GM21528 (cell line): ENCODE results near the gene MRPL40.

Experiments
- ATAC-seq: cut with Tn5 transposase; IDR thresholded peaks from one replicate; pipeline ENCODE4 v1.9.1; 2021; ENCODE audit warnings: mild to moderate bottlenecking, moderate library complexity; ENCODE audit not compliant: unreplicated experiment, low FRiP score

MRPL40 gene

DNA sequence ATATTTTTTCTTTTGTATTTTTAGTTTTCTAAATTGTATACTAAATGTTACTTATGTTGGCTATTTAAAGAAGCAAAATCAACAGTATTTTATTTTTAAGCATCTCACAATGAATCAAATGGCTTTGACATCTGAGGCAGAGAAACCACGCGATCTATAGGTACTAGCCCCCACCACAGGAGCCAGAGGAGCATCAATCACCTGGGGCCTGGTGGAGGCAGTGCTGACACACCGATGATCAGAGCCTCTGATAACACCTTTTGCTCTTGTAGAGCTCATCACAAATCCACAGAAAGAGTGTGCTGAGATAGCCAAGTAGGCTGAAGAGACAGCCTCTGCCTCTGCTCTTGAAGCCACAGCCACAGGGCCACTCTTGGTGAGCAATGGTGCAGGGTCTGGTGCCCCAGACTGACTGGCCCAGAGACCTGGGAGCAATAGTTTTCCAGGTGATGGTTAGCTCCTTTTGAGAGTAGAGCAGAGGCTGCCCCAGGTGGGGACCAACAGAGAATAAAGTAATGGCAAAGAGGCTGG, 26.0 kb upstream of the MRPL40 start:
- ATAC-seq = no peak

DNA sequence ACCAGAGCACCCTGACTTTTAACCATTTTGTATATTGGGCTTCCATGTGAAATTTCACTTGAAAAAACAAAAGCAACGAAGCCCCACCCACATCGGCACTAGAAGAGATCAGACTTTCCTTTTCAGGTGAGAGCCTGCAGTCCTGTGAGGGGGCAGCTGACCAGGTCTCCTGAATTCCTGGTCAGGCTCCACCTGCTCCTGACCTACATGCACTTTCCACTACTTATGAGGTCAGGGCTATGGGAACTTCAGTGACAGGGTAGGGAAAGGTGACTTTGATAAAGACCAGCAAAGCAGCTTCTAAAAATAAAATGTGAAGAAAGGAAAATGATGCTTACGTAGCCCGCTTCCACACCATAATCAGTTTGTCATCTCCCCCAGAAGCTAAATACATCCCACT, 25.5 kb upstream of the MRPL40 start:
- ATAC-seq = no peak

DNA sequence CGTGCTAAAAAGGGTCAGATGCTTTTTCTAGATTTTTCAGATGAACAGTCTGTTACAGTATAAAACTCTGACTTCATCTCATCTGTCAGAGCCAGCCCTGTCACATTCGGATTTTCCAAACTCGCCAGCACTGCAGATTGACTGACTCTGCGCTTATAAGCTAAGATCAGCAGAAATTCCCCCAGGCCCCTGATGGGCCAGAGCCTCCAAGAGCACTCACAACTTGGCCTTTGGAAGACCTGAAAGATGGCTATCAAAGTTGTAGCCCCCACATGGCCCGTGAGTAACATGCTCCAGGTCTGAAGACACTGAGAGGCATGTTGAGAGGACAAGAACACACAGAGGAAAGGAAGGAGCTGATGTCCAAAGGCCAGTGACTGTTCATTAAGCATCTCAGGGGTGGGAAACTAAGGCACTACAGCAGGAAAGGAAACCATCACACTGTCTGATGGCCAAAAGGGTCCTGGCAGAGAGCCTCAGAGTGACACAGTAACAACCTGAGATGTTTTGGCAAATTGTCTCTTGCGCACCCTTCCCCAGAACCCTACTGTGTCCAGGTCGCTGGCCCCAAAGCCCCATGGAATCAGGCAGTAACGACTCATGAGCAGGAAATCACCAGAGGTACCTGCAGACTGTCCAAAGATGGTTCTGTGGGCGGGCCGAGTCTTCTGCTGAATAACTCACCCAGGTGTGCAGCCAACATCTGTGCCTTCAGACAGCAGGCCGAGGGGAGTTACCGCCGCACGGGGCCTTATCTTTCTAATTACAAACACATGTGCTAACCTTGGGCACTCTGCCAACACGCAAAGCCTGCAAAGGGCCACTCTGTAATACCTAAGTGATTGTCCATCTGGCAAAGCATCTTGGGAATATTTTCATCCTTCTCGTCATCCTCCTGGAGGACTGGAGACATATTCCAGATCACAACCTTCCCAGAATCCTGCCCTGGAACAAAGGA, 24.4 kb upstream of the MRPL40 start:
- no peak for ATAC-seq

DNA sequence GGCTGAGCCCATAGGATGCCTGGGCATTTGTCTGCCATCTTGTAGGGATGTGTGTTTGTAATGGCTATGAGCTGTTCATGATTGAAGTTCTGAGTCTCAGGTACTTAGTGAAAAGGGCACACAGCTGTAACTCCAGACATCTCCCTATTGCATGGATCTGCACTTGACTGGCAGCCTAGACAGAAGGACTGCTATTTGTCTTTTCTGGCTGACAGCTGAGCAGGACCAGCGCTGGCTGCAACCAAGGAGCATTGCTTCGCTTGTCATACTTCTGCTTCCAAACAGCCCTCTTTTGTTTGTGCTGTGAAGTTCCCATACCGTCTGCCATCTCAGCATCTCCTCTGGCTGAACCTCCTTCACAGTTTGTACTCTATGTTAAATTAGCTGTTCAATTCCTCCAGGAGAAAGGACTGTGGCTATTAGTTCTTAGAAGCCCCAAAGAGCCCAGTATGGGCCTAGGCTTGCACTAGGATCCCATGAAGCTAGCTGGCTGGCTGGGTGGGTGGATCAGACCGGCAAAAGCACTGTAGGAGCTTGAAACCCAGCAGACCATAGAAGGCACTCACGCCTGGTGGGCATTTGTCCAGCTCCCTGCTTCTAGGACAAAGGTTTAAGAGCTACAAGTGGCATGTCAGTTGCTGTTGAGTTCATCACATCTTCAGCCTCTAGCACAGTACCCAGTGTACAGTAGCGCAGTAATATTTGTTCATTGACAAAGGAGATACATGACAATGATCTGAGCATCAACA, 21.2 kb upstream of the MRPL40 start:
- ATAC-seq = no peak

DNA sequence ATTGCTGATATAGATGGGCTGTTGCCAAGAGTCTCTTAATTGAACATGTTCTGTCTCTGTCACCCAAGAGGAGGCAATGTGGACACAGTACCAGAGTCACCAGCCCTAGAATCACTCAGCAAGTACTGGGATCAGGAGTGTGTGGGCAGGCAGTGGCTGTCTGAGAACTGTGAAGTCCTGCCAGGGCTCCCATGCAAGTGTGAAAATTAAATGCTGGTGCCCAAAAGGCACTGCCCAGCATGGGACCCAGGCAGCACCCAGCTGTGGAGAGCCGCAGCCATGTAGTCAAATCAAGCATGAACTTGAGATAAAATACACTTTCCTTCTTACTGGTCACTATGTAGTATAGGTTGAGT, 20.7 kb upstream of the MRPL40 start:
- ATAC-seq = no peak

DNA sequence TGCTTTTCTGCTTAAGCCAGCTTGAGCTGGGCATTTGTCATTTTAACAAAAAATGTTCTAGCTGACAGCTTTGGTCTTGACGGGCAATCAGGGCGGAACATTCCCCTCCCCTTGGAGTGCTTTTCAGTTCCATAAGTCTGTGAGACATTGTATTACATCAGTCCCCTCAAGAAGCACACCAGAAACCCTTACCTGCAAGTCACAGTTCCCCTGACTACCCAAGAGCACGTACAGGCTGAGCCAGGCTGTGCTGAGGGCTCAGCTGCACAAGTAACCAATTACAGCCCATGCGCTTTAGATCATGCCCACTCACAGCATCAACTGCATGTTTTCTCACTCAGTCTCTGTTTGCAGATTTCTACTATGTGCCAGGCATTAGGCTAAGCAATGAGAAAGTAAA, 19.9 kb upstream of the MRPL40 start:
- ATAC-seq = no peak

DNA sequence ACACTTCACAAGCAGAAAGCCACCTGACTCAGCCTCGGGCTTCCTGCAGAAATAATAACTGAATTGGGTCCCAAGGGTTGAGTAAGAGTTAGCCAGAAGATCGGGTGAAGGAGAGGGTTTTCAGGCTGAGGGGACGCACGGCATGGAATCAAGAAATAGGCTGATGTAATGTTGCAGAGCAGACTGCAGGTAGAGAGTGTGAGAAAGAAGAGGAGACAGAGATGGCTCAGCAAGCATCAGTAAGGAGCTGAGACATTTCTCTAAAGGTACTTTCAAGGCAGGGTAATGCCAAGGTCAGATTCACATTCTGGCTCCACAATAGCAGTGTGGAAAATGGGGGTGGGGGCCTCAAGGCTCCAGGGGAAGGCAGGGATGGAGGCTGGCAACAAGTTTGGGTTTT, 19.4 kb upstream of the MRPL40 start:
- no peak for ATAC-seq

DNA sequence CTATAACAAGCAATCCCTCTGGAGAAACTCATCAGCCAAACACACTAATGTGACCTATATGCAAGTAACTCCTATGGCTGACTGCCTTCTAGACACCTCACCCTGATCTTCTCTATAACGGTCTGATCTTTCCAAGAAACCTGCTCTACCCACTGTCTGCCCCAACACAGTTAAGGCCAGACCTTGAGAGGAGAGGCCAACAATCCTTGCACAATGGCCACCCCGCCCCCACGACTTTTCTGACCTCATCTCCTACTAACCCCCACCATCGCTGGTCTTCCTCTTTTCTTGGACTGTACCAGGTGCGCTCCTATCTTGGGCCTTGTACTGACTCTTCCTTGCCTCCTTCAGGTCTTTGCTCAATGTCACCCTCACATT, 13.3 kb upstream of the MRPL40 start:
- ATAC-seq = no peak

DNA sequence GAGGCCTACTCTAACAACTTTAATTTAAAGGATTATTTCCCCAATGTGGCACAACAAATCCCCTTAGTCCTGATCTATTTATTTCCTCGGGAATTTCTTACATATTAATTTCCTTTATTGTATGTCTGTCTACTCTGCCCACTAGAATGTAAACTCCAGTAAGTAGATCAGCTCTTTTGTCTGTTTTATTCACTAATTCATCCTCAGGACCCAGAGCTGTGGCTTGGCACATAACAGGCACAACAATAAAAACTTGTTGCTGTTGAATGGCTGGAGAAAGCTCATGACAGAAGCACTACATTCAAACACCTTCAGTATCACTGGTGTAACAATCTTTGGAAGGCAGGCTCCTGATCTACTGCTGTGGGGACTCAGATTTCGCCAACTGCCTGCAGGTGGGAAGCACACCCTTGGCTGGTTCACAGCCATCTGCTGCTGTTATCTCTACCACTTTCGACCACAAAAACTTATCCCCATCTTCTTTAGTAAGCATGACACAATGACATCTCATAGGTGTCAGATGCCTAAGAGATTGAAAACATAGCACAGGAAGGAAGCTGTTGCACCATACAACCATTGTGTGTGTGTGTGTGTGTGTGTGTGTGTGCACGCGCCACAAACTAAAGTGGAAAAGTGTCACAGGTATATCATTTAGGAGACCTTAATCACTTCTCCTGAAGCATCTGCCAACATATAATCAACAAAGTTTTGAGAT, 12.7 kb upstream of the MRPL40 start:
- ATAC-seq = no peak

DNA sequence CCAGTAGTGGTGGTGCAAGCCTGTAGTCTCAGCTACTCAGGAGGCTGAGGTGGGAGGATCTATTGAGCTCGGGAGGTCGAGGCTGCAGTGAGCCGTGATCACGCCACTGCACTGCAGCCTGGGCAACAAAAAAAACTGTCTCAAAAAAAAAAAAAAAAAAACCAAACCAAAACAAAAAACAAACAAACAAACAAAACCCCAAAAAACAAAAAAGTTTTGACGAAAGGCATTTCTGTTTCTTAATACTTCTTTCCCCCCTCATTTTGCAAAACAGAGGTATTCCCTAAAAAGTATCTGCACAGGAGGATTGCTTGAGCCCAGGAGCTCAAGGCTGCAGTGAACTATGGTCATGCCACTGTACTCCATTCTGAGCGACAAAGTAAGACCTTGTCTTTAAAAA, 12.0 kb upstream of the MRPL40 start:
- no peak for ATAC-seq

DNA sequence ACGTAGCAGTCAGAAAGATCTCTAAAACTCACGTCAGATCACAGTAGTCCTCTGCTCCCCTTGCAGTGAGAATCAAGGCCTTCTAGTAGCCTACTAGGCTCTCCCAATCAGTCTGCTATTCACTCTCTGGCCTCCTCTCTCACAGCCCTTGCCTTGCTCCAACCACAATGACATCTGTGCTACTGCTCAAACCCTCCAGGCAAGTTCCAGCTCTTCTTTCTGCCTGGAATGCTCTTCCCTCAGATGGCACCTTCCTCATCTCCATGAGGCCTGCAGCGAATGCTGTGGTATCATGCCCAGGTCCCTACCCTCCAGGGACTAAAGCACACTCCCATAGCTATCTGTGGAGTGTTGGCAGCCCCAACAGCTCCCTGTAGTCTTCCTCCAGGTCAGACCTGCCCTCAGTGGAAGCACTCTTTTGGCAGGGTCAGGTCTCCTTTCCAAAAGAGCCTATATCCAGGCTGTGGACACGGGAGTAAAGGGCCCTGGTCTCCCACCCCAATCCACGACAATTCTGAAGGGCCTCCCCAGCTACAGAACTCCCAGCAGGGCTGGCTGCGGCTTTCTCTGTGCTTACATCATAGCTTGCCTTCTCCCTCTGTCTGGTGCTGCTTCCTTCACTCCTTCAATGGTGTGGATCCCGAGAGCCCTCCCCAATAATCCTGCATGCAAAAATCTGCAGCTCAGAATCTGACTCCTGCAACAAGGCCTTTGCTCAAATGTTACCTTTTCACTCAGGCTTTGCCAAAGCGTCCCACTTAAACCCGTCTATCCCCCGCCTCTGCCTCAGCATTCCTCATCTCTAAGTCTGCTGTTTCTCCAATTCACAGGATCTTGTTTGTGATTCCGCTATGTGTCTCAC, 9.7 kb upstream of the MRPL40 start:
- no peak for ATAC-seq

DNA sequence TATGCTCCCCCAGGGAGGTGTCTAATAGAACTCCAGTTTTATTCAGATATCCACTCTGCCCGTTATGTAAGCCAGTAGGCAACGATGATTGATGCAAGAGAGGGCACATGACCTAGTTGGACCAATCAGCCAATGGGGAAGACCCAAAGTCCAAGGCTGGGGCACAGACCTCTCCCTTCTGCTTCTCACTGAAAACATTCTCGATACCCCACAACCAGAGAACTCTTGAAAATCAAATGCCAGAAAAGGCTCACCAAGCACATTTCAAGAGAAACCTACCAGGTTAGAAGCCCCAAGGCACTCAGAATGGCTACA, 8.2 kb upstream of the MRPL40 start:
- no peak for ATAC-seq

DNA sequence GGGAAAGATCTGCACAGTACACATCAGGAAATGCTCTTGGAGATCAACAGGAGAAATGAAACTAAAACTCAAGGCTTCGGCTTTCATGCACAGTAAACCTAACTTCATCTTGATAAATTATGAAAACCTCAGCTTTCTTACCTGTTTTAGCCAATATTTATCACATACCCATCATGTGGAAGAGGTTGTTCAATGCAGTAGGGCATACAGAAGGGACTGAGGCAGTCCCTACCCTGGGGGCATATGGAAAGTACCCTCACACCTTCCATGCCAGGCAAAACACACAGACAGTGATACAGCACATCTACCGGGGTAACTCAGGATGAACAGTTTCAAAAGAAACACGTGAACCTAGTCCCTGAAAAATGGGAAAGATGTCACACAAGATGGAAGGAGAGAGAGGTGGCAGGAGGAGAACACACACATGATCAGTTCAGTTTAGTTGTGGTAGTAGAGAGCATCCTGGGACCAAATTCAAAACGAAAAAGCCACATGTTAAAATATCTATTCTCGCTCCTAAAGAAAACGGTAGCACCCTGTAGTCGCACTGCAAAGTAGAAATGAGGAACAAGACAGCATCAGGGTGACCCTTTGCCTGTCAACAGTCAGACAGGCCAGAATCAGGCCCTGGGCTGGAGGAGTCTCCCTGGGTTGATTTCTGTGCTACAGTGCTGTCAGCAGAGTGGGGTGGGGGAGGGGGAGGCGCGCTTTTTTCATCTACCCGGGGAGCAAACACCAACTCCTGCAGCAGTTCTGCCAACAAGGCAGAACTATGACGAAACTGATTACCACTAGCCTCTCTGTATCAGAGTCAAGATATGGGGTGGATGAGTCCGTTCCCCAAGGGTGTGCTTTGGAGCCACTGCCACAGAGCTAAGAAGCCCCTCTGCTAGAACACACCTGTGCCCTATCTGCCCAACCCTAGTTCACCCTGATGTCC, 2.1 kb upstream of the MRPL40 start:
- ATAC-seq = no peak

DNA sequence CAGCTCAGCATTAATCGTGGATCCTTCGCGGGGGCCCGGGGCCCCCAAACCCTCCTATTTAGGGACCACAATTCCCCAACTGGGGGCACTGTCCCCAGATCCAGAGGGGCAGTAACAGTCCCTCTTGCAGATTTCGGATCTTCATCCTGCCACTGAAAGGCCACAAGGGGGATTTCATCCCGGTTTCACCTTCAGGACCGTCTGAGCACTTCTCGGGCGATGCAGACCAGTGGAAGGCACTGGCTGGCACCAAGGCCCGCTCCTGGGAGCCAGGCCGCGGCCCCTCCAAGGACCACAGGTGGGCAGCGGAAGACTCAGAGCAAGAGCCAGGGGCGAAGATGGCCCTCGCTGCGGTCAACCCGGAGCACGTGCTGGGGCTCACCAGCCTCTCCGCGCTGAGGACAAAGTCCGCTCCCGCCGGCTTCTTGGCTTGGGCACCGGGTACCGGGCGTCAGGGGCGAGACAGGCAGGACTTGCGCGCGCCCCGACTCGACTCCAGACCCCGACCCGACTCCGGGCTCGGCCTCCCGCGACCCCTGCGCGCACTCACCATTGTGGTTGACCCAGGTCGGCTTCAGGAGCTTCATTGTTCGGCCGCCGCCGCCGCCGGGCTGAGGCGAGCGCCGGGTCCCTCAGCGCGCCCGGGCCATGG, 1.3 kb upstream of the MRPL40 start:
- ATAC-seq = no peak

DNA sequence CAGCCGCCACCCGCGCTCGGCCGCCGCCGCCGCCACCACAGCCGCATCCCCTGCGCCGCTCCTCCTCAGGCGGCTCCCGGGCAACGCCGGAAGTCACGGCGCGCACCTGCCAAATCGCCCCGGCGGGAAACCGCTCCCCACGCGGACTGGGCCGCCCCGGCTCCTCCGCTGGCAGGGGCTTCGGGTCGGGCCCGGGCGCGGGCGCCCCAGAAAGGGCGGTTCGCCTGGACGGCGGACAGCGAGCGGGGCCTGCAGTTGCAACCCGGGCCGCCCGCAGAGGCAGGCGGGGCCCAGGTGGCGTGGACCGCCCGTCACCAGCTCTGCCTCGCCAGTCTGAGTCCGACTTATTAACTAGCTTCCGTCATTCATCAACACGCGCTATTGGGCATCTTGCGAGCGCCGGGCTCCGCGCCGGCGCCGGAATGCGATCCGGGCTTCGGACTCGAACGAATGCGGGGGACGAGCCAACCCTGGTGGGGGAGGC, 654 bp upstream of the MRPL40 start, which contains the start of gene HIRA:
TSS of gene HIRA (minus strand) at position 85 of the 484 bp plus-strand sequence. CDS start 257 bp downstream, outside the sequence.
- ATAC-seq = peak; percentile 55

DNA sequence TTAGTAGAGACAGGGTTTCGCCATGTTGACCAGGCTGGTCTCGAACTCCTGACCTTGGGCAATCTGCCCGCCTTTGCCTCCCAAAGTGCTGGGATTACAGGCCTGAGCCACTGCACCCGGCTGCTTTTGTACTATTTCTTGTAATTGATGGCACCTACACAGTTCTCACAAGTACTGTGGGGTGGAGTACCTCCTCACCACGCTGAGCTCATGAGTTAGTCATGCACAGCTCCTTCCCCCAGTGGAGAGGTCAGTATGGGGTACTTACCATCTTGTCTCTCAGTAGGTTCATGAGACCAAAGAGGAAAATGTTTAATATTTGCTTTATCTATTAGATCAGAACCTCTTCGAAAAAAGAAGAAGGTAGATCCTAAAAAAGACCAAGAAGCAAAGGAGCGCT, 2.1 kb downstream of the MRPL40 start:
- no peak for ATAC-seq

DNA sequence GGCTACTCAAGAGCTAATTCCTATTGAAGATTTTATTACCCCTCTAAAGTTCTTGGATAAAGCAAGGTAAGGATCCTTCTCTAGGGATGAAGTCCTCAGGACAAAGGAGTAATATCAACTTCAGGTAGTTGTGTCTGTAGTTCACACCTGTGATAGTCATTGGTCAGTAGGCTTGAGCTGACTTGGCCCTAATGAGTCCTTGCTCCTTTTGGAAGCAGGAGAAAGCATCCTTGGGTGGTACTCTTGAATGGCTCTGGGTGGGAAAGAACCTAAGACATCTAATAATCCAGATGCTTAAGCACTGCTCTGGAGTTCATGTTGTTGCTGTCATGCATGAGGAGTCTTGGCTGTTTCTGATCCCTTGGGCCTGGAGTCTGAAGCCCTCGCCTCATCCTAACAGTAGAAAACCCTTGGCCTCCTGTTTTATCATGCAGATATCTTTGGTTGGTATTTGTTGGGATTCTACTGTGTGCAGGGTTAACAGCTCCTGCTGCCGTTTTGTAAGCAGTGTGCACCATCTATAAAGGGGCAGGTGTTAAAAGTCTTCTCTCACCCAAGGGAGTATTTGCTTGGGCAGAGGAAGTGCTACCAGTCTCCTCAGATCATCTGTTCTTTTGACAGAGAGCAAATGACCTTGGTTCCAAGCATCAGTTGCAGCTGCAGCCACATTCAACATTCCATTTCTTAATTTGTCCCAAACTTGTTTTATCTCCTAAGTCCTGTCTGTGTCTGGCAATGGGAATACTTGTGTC, 2.7 kb downstream of the MRPL40 start:
- ATAC-seq = no peak
